Upper lobe of left lung (tissue), 6 donors: ENCODE measurements around the gene ASB15. TPM values are rescaled to one million over a fixed set of nuclear protein-coding genes. Genes with fewer than 3 reads are reported as not detected.
"Not testable (repeated sequence)": the region's sequence is repeated elsewhere in the genome, so short reads cannot be mapped to it uniquely, and the experiment has no call there.

Experiments used
- ATAC-seq, 2 donors: fragments of 200-7000 bp; cut with Tn5 transposase; one replicate each; pipeline ENCODE4 v1.9.1; 2022; ENCODE audit warnings: mild to moderate bottlenecking in 2 of 2, moderate library complexity in 2 of 2; ENCODE audit not compliant: low FRiP score in 2 of 2
- DNase-seq, 2 donors: peaks; one replicate each; pipeline ENCODE4 v3.0.0-alpha.2; 2019 to 2020
- H3K27ac ChIP-seq, 4 donors: fragments of 200-600 bp; sonication (generic); one replicate each; pipeline ENCODE4 v1.5.1; 2016 to 2019
- H3K27me3 ChIP-seq, 4 donors: fragments of 200-600 bp; sonication (generic); one replicate each; pipeline ENCODE4 v1.5.1; 2017 to 2019
- H3K36me3 ChIP-seq, 4 donors: fragments of 200-600 bp; sonication (generic); one replicate each; pipeline ENCODE4 v1.5.1; 2016 to 2019
- H3K4me1 ChIP-seq, 4 donors: fragments of 200-600 bp; sonication (generic); one replicate each; pipeline ENCODE4 v1.5.1; 2018 to 2019
- H3K4me3 ChIP-seq, 4 donors: fragments of 200-600 bp; sonication (generic); one replicate each; pipeline ENCODE4 v1.5.1; 2017 to 2019; ENCODE audit warnings: mild to moderate bottlenecking in 2 of 4, moderate library complexity in 1 of 4
- H3K9me3 ChIP-seq, 4 donors: fragments of 200-600 bp; sonication (generic); one replicate each; pipeline ENCODE4 v1.5.1; 2018 to 2019
- EP300 ChIP-seq, 4 donors: sonication (generic); formaldehyde crosslinking; IDR thresholded peaks; one replicate each; pipeline ENCODE4 v1.5.1; 2017; ENCODE audit warnings: antibody characterized with exemption in 4 of 4, control low read depth in 2 of 4
- POLR2A ChIP-seq, 4 donors: fragments of 450-650 bp; IDR thresholded peaks; one replicate each; pipeline ENCODE4 v1.5.1; 2016 to 2017; ENCODE audit warnings: antibody characterized with exemption in 4 of 4, mild to moderate bottlenecking in 2 of 4
- POLR2AphosphoS5 ChIP-seq, 2 donors: sonication (generic); formaldehyde crosslinking; IDR thresholded peaks; one replicate each; pipeline ENCODE4 v1.5.1; 2017; ENCODE audit warnings: antibody characterized with exemption in 2 of 2
- WGBS, 2 donors: methylation state at CpG; one replicate each; pipeline ENCODE4 v1.1.5; 2017 to 2018; 5-methylcytosine and 5-hydroxymethylcytosine counted together
- total RNA-seq, 6 donors: library from RNA; depleted of rRNA in 4 of 6; stranded (reverse); fragments of >200 nt in 4 of 6; gene quantifications; one replicate each; pipeline versions ENCODE4 v1.1.0 to v1.2.1, GENCODE V29; 2016 to 2021
- TF ChIP-seq, protein P1 (sequence below), 6 experiments: fragments of 450-650 bp in 4 of 6; fragments of 200-600 bp in 2 of 6; sonication (generic) in 2 of 6; IDR thresholded peaks; one replicate each; pipeline ENCODE4 v1.5.1; 2016 to 2019; ENCODE audit warnings: antibody characterized with exemption in 6 of 6
- donor health status: DM: no; HTN: no; CAD: no; lungs with moderate emphysema.
- donor health status: DM: no; HTN: yes; CAD: no; lungs with severe emphysema.

ASB15 gene
- not detected for total RNA-seq

DNA sequence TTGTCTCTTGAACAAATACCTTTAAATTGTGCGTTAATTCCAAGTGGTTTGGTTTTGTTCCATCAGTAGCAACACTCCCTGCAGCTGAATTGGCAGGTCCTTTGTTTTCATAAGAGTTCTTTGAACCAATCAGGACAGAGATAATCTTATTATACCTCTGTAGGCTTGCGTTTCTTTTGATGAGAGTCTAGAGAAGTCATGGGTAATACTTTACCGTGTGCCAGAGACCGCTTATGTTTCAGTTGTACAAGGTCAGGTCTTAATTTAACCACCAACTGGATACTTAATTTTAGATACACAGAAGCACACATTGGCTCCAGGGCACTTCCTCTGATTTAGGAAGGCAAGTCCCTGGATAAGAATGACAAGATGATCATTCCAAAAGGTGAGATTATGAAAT is at the start of gene ASB15:
Gene ASB15 (plus strand): TSS at position 292 of the 400 bp plus-strand sequence. CDS start 12,682 bp downstream, outside the sequence.
- no peaks in the 10 kb centered on the region for H3K36me3 ChIP-seq
- no peak within 1 kb of the TSS for H3K27ac ChIP-seq
- no peaks in the 10 kb centered on the region for H3K4me1 ChIP-seq
- DNase-seq (no peak), ATAC-seq (no peak)
- no peaks in the 10 kb centered on the region for H3K27me3 ChIP-seq
- 61 to 71% methylated on average over 4 of the region's 4 CpGs for WGBS, 2 donors
- no peaks in the 10 kb centered on the region for H3K9me3 ChIP-seq
- H3K4me3 ChIP-seq: no peak within 1 kb of the TSS
- no peak for TF ChIP-seq POLR2AphosphoS5 (IDR thresholded peaks at IDR 0.05)
- no peak for TF ChIP-seq POLR2A (IDR thresholded peaks at IDR 0.05)
- TF ChIP-seq, protein P1, sequence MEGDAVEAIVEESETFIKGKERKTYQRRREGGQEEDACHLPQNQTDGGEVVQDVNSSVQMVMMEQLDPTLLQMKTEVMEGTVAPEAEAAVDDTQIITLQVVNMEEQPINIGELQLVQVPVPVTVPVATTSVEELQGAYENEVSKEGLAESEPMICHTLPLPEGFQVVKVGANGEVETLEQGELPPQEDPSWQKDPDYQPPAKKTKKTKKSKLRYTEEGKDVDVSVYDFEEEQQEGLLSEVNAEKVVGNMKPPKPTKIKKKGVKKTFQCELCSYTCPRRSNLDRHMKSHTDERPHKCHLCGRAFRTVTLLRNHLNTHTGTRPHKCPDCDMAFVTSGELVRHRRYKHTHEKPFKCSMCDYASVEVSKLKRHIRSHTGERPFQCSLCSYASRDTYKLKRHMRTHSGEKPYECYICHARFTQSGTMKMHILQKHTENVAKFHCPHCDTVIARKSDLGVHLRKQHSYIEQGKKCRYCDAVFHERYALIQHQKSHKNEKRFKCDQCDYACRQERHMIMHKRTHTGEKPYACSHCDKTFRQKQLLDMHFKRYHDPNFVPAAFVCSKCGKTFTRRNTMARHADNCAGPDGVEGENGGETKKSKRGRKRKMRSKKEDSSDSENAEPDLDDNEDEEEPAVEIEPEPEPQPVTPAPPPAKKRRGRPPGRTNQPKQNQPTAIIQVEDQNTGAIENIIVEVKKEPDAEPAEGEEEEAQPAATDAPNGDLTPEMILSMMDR (IDR thresholded peaks at IDR 0.05): no peak
- no peak for TF ChIP-seq EP300 (IDR thresholded peaks at IDR 0.05)

DNA sequence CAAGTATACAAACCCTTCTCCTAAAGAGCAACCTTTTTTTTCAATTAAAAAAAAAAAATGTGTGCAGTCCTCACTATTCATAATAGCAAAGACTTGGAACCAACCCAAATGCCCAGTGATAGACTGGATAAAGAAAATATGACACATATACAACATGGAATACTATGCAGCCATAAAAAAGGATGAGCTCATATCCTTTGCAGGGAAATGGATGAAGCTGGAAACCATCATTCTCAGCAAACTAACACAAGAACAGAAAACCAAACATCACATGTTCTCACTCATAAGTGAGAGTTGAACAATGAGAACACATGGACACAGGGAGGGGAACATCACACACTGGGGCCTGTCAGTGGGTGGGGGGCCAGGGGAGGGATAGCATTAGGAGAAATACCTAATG is 49.5 kb upstream of the ASB15 start:
- not testable (repeated sequence) for H3K9me3 ChIP-seq, ATAC-seq, H3K4me3 ChIP-seq, H3K27me3 ChIP-seq, DNase-seq, H3K27ac ChIP-seq
- Histone ChIP-seq H3K4me1 (peaks cover 13 to 35% (median 22%) of the 10 kb centered on the region in 4 donors), H3K36me3 (peaks cover 0 to 31% (median 7%) of the 10 kb centered on the region in 4 donors)

DNA sequence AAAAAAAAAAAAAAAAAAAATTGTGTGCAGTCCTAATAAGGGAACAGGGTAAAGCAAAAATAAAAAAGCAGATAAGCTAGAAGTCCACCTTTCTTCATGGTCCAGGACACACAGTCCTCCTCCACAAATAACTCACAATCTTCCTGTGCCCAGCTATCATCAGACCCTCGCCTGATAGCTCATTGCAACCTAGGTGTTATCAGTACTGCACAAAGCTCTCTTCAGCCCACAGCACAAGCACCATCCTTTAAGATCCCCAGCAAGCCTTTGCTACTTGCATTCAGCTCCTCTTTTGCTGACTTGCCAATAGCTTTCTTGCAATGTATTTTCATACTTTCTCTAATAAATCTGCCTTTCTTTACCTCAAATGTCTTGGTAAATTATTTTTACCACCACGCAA is 49.0 kb upstream of the ASB15 start:
- Histone ChIP-seq H3K36me3 (peaks cover 0 to 31% (median 7%) of the 10 kb centered on the region in 4 donors), H3K4me3 (no peak overlapping the region), H3K27me3 (no peaks in the 10 kb centered on the region), H3K9me3 (no peaks in the 10 kb centered on the region), H3K27ac (no peak overlapping the region), H3K4me1 (peaks cover 13 to 35% (median 22%) of the 10 kb centered on the region in 4 donors)
- TF ChIP-seq EP300 (IDR thresholded peaks at IDR 0.05): no peak
- no peak for TF ChIP-seq POLR2A (IDR thresholded peaks at IDR 0.05)
- TF ChIP-seq, protein P1 (IDR thresholded peaks at IDR 0.05): no peak
- TF ChIP-seq POLR2AphosphoS5 (IDR thresholded peaks at IDR 0.05): no peak
- WGBS, 2 donors: 97 to 98% methylated on average over 2 of the region's 2 CpGs
- ATAC-seq: no peak
- DNase-seq: no peak

DNA sequence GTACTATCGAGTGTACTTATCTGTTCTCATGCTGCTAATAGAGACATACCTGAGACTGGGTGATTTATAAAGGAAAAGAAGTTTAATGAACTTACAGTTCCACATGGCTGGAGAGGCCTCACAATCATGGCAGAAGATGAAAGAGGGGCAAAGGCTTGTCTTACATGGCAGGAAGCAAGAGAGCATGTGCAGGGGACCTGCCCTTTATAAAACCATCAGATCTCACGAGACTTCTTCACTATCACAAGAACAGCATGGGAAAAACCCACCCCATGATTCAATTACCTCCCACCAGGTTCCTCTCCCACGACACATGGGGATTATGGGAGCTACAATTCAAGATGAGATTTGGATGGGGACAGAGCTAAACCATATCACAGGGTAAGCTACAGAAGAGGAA is 48.5 kb upstream of the ASB15 start:
- no peak for ATAC-seq
- no peaks in the 10 kb centered on the region for H3K27me3 ChIP-seq
- WGBS, 2 donors: 89% methylated on average over 3 of the region's 3 CpGs
- no peak for TF ChIP-seq POLR2AphosphoS5 (IDR thresholded peaks at IDR 0.05)
- no peak for TF ChIP-seq EP300 (IDR thresholded peaks at IDR 0.05)
- TF ChIP-seq POLR2A (IDR thresholded peaks at IDR 0.05): no peak
- TF ChIP-seq, protein P1 (IDR thresholded peaks at IDR 0.05): no peak
- peaks cover 13 to 35% (median 23%) of the 10 kb centered on the region in 4 donors for H3K4me1 ChIP-seq
- H3K36me3 ChIP-seq: peaks cover 0 to 31% (median 7%) of the 10 kb centered on the region in 4 donors
- no peaks in the 10 kb centered on the region for H3K9me3 ChIP-seq
- DNase-seq: no peak
- H3K27ac ChIP-seq: no peak overlapping the region
- H3K4me3 ChIP-seq: no peak overlapping the region

DNA sequence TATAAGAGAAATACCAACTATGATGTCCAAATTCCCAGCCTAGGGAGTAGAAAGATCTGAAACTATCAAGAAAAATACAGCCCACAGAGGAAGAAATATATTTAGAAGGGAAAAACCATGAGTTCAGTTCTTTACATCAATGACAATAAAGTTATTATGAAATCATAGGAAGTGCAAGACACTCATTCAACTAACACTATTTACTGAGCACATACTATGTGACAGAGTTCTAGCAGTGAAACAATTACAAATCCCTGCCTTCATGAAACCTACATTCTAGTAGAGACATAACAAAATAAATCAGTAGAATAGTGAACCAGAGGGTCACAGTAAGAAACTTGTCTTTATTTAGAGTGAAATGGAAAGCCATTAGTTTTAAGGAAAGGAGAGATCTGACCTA is 46.1 kb upstream of the ASB15 start:
- Histone ChIP-seq H3K9me3 (no peaks in the 10 kb centered on the region), H3K27ac (no peak overlapping the region), H3K27me3 (no peaks in the 10 kb centered on the region), H3K4me1 (peaks cover 16 to 35% (median 26%) of the 10 kb centered on the region in 4 donors), H3K4me3 (no peak overlapping the region), H3K36me3 (peaks cover 0 to 15% (median 1%) of the 10 kb centered on the region in 4 donors)
- ATAC-seq (no peak), DNase-seq (no peak)
- TF ChIP-seq POLR2AphosphoS5 (IDR thresholded peaks at IDR 0.05) (no peak), POLR2A (IDR thresholded peaks at IDR 0.05) (no peak), EP300 (IDR thresholded peaks at IDR 0.05) (no peak)
- TF ChIP-seq, protein P1 (IDR thresholded peaks at IDR 0.05): no peak
